ENCODE measurements around the gene GNAI1. TPM values are rescaled to one million over a fixed set of nuclear protein-coding genes. Genes with fewer than 3 reads are reported as not detected.

GNAI1 gene
- total RNA-seq, 1 donor from 2014 or later: 132 TPM

GRCh38 chr7:80186721-80187120 is 52.1 kb downstream of the GNAI1 start:
- Mint-ChIP-seq H3K27ac (ENCODE audit: unreplicated experiment) (peak overlapping the region; percentile 53), H3K4me1 (ENCODE audit: unreplicated experiment) (peaks cover 56% of the 10 kb centered on the region), H3K4me3 (ENCODE audit: unreplicated experiment) (peak overlapping the region; percentile 13), H3K36me3 (ENCODE audit: low read depth, unreplicated experiment) (peaks cover 12% of the 10 kb centered on the region), H3K9me3 (ENCODE audit: unreplicated experiment) (no peaks in the 10 kb centered on the region), H3K27me3 (ENCODE audit: unreplicated experiment) (peaks cover 7% of the 10 kb centered on the region)
- TF ChIP-seq CTCF (IDR thresholded peaks at IDR 0.05; ENCODE audit: unreplicated experiment): no peak
- no peak for DNase-seq (ENCODE audit: low spot score)

GRCh38 chr7:80187279-80187678 is 52.6 kb downstream of the GNAI1 start:
- Mint-ChIP-seq H3K4me1 (ENCODE audit: unreplicated experiment) (peaks cover 51% of the 10 kb centered on the region), H3K4me3 (ENCODE audit: unreplicated experiment) (peak overlapping the region; percentile 13), H3K27ac (ENCODE audit: unreplicated experiment) (peak overlapping the region; percentile 53), H3K9me3 (ENCODE audit: unreplicated experiment) (no peaks in the 10 kb centered on the region), H3K27me3 (ENCODE audit: unreplicated experiment) (peaks cover 7% of the 10 kb centered on the region), H3K36me3 (ENCODE audit: low read depth, unreplicated experiment) (peaks cover 12% of the 10 kb centered on the region)
- no peak for TF ChIP-seq CTCF (IDR thresholded peaks at IDR 0.05; ENCODE audit: unreplicated experiment)
- no peak for DNase-seq (ENCODE audit: low spot score)

- Mint-ChIP-seq H3K36me3 (ENCODE audit: low read depth, unreplicated experiment) (peaks cover 12% of the 10 kb centered on the region), H3K4me3 (ENCODE audit: unreplicated experiment) (no peak overlapping the region), H3K27me3 (ENCODE audit: unreplicated experiment) (peaks cover 7% of the 10 kb centered on the region), H3K9me3 (ENCODE audit: unreplicated experiment) (no peaks in the 10 kb centered on the region), H3K4me1 (ENCODE audit: unreplicated experiment) (peaks cover 47% of the 10 kb centered on the region), H3K27ac (ENCODE audit: unreplicated experiment) (peak overlapping the region; percentile 16)
- no peak for TF ChIP-seq CTCF (IDR thresholded peaks at IDR 0.05; ENCODE audit: unreplicated experiment)
- no peak for DNase-seq (ENCODE audit: low spot score)
Measured at GRCh38 chr7:80187727-80188126, 53.1 kb downstream of the GNAI1 start.

- DNase-seq (ENCODE audit: low spot score): no peak
- Mint-ChIP-seq H3K4me3 (ENCODE audit: unreplicated experiment) (no peak overlapping the region), H3K36me3 (ENCODE audit: low read depth, unreplicated experiment) (peaks cover 16% of the 10 kb centered on the region), H3K27me3 (ENCODE audit: unreplicated experiment) (peaks cover 4% of the 10 kb centered on the region), H3K27ac (ENCODE audit: unreplicated experiment) (no peak overlapping the region), H3K9me3 (ENCODE audit: unreplicated experiment) (no peaks in the 10 kb centered on the region), H3K4me1 (ENCODE audit: unreplicated experiment) (peaks cover 34% of the 10 kb centered on the region)
- TF ChIP-seq CTCF (IDR thresholded peaks at IDR 0.05; ENCODE audit: unreplicated experiment): no peak
Measured at GRCh38 chr7:80189638-80190037, 55.0 kb downstream of the GNAI1 start.

GRCh38 chr7:80197627-80198026 is 63.0 kb downstream of the GNAI1 start:
- no peak for TF ChIP-seq CTCF (IDR thresholded peaks at IDR 0.05; ENCODE audit: unreplicated experiment)
- no peak for DNase-seq (ENCODE audit: low spot score)
- no peak overlapping the region for H3K27ac Mint-ChIP-seq (ENCODE audit: unreplicated experiment)
- no peaks in the 10 kb centered on the region for H3K9me3 Mint-ChIP-seq (ENCODE audit: unreplicated experiment)
- H3K4me1 Mint-ChIP-seq (ENCODE audit: unreplicated experiment): peaks cover 4% of the 10 kb centered on the region
- peaks cover 20% of the 10 kb centered on the region for H3K36me3 Mint-ChIP-seq (ENCODE audit: low read depth, unreplicated experiment)
- H3K4me3 Mint-ChIP-seq (ENCODE audit: unreplicated experiment): no peak overlapping the region
- peaks cover 1% of the 10 kb centered on the region for H3K27me3 Mint-ChIP-seq (ENCODE audit: unreplicated experiment)
